Kidney (tissue), 14 donors: ENCODE data around the gene ZBTB21. TPM values are rescaled to one million over a fixed set of nuclear protein-coding genes. Genes with fewer than 3 reads are reported as not detected.
"Not testable (repeated sequence)": the region's sequence is repeated elsewhere in the genome, so short reads cannot be mapped to it uniquely, and the experiment has no call there.

Source experiments
- DNase-seq, 5 donors: peaks; one replicate each; pipeline ENCODE4 v3.0.0-alpha.2; 2013 to 2020
- FAIRE-seq: peaks from 2 replicates; lab custom pipeline; 2012; peaks lifted over from hg19 to GRCh38; lab: Jason Lieb, UNC
- H3K27ac ChIP-seq, 2 donors: one replicate each; pipeline ENCODE4 v1.7.0; 2013; ENCODE audit warnings: low read depth in 2 of 2, low read length in 2 of 2, inconsistent platforms in 1 of 2
- H3K27me3 ChIP-seq: one replicate; pipeline ENCODE4 v1.7.1; 2013; ENCODE audit warnings: low read length, inconsistent platforms; ENCODE audit not compliant: control insufficient read depth, insufficient read depth
- H3K36me3 ChIP-seq, 3 donors: one replicate each; pipeline versions ENCODE4 v1.7.0 to v1.7.1; 2013; ENCODE audit warnings: low read length in 3 of 3, control low read depth in 1 of 3, inconsistent platforms in 1 of 3; ENCODE audit not compliant: insufficient read depth in 3 of 3, control insufficient read depth in 2 of 3
- H3K4me1 ChIP-seq, 3 donors: one replicate each; pipeline versions ENCODE4 v1.7.0 to v1.7.1; 2013; ENCODE audit warnings: low read length in 3 of 3, inconsistent platforms in 1 of 3, low read depth in 1 of 3; ENCODE audit not compliant: control insufficient read depth in 2 of 3, insufficient read depth in 2 of 3
- H3K4me3 ChIP-seq, 3 donors: one replicate each; pipeline versions ENCODE4 v1.7.0 to v1.8.1; 2013; ENCODE audit warnings: low read length in 3 of 3, control low read depth in 1 of 3, inconsistent platforms in 1 of 3
- H3K9ac ChIP-seq, 3 donors: one replicate each; pipeline versions ENCODE4 v1.7.0 to v1.7.1; 2013; ENCODE audit warnings: low read length in 3 of 3, control low read depth in 1 of 3, inconsistent platforms in 1 of 3
- H3K9me3 ChIP-seq, 3 donors: one replicate each; pipeline versions ENCODE4 v1.7.0 to v1.7.1; 2013; ENCODE audit warnings: low read length in 3 of 3, control low read depth in 1 of 3, inconsistent platforms in 1 of 3; ENCODE audit not compliant: control insufficient read depth in 2 of 3, insufficient read depth in 1 of 3
- CTCF ChIP-seq: IDR thresholded peaks from 3 replicates; pipeline ENCODE4 v1.5.1; 2012; ENCODE audit warnings: mild to moderate bottlenecking, moderate library complexity, borderline replicate concordance; ENCODE audit not compliant: insufficient read depth; ENCODE audit errors: extremely low read depth
- intact Hi-C: fragments of 100-400 bp; cut with DNase I; formaldehyde crosslinking; loops from one replicate; pipeline ENCODE4 v1.11.1; 2022
- polyA plus RNA-seq: library from polyadenylated mRNA; stranded (reverse); fragments of 350-450 nt; fragmentation: Illumina TruSeq; extraction: RNeasy Lipid Tissue Mini Kit (QIAGEN cat#74804); gene quantifications from one replicate; pipeline ENCODE4 v1.2.3, GENCODE V29; 2014; ENCODE audit warnings: low read depth, low replicate concordance; ENCODE audit not compliant: insufficient read depth
- total RNA-seq: library from RNA; stranded (reverse); fragmentation: NEBNext Ultra II Directional; extraction: Animal tissue kit (Norgen Biotek cat#: 25700); gene quantifications from one replicate; pipeline ENCODE4 v1.2.1, GENCODE V29; 2021
- donor health status: control.
- donor health status: control.
- donor health status: control.
- donor health status: control.
- donor health status: control.
- donor health status: DM: yes; HTN: yes; CAD: no.
- donor health status: Normal renal cell carcinoma (clear cell type).

Gene ZBTB21
- total and polyA plus RNA-seq, 2 donors from 2014 or later, result 2.3 to 16.0 TPM

- Histone ChIP-seq H3K27ac (no peak overlapping the region), H3K9ac (no peak overlapping the region), H3K27me3 (no peaks in the 10 kb centered on the region), H3K4me3 (peak overlapping the region in 1 of 3 donors; percentile 71), H3K9me3 (no peaks in the 10 kb centered on the region), H3K4me1 (peaks cover 0 to 21% (median 1%) of the 10 kb centered on the region in 3 donors), H3K36me3 (no peaks in the 10 kb centered on the region)
- intact Hi-C loops, result no loop called here
- no peak for TF ChIP-seq CTCF
- DNase-seq, result peak in 1 of 5 donors; percentile 52
- FAIRE-seq, result no peak
Observed at GRCh38 chr21:41951876-41952567, 58.1 kb downstream of the ZBTB21 start.

GRCh38 chr21:41950941-41951351 lies 59.2 kb downstream of the ZBTB21 start:
- TF ChIP-seq CTCF, result no peak
- H3K4me3 ChIP-seq, result no peak overlapping the region
- no peaks in the 10 kb centered on the region for H3K27me3 ChIP-seq
- H3K9ac ChIP-seq, result no peak overlapping the region
- peaks cover 0 to 17% (median 0%) of the 10 kb centered on the region in 3 donors for H3K4me1 ChIP-seq
- no peaks in the 10 kb centered on the region for H3K9me3 ChIP-seq
- DNase-seq (peak in 2 of 5 donors; percentile 39 to 55), FAIRE-seq (no peak)
- intact Hi-C loops, result no loop called here
- no peak overlapping the region for H3K27ac ChIP-seq
- no peaks in the 10 kb centered on the region for H3K36me3 ChIP-seq

- DNase-seq, result peak in 1 of 5 donors; percentile 12
- H3K27ac ChIP-seq, intact Hi-C loops, H3K4me3 ChIP-seq, H3K9me3 ChIP-seq, H3K36me3 ChIP-seq, H3K9ac ChIP-seq, FAIRE-seq, H3K27me3 ChIP-seq: not testable (repeated sequence)
- H3K4me1 ChIP-seq, result peaks cover 0 to 16% (median 0%) of the 10 kb centered on the region in 3 donors
Observed at GRCh38 chr21:41949631-41950030, 60.5 kb downstream of the ZBTB21 start.

GRCh38 chr21:41948901-41949300 lies 61.3 kb downstream of the ZBTB21 start:
- peaks cover 0 to 10% (median 0%) of the 10 kb centered on the region in 3 donors for H3K4me1 ChIP-seq
- no peak overlapping the region for H3K4me3 ChIP-seq
- DNase-seq (peak in 1 of 5 donors; percentile 54), FAIRE-seq (no peak)
- H3K36me3 ChIP-seq, result no peaks in the 10 kb centered on the region
- H3K9ac ChIP-seq, result no peak overlapping the region
- no peak overlapping the region for H3K27ac ChIP-seq
- intact Hi-C loops, result no loop called here
- no peaks in the 10 kb centered on the region for H3K9me3 ChIP-seq
- no peaks in the 10 kb centered on the region for H3K27me3 ChIP-seq
- no peak for TF ChIP-seq CTCF
